ENCODE results near the gene DPPA5. TPM values are rescaled to one million over a fixed set of nuclear protein-coding genes. Genes with fewer than 3 reads are reported as not detected.

DPPA5 gene
- total and polyA plus RNA-seq, 2 experiments from 2014 or later: 3.0 to 12.9 TPM

- no peaks in the 10 kb centered on the region for H3K36me3 ChIP-seq (ENCODE audit: insufficient read depth)
- H3F3A ChIP-seq (replicated peaks; ENCODE audit: low read depth): no peaks in the 10 kb centered on the region
- no peaks in the 10 kb centered on the region for H3K27me3 ChIP-seq (ENCODE audit: insufficient read depth)
- H3K4me1 ChIP-seq (ENCODE audit: insufficient read depth): peaks cover 5% of the 10 kb centered on the region; the same call in 1 of the 2 replicates
- H4K20me1 ChIP-seq (replicated peaks; ENCODE audit: insufficient read depth): no peaks in the 10 kb centered on the region
- no peaks in the 10 kb centered on the region for H3K9me2 ChIP-seq (ENCODE audit: insufficient read depth)
- no peaks in the 10 kb centered on the region for H3K79me2 ChIP-seq (replicated peaks; ENCODE audit: insufficient read depth)
- no peak overlapping the region for H3K4me3 Mint-ChIP-seq
- no peak for TF ChIP-seq CREB1 (CRISPR knock-in tag; IDR thresholded peaks at IDR 0.05; ENCODE audit: low read depth)
- TF ChIP-seq, protein P1, sequence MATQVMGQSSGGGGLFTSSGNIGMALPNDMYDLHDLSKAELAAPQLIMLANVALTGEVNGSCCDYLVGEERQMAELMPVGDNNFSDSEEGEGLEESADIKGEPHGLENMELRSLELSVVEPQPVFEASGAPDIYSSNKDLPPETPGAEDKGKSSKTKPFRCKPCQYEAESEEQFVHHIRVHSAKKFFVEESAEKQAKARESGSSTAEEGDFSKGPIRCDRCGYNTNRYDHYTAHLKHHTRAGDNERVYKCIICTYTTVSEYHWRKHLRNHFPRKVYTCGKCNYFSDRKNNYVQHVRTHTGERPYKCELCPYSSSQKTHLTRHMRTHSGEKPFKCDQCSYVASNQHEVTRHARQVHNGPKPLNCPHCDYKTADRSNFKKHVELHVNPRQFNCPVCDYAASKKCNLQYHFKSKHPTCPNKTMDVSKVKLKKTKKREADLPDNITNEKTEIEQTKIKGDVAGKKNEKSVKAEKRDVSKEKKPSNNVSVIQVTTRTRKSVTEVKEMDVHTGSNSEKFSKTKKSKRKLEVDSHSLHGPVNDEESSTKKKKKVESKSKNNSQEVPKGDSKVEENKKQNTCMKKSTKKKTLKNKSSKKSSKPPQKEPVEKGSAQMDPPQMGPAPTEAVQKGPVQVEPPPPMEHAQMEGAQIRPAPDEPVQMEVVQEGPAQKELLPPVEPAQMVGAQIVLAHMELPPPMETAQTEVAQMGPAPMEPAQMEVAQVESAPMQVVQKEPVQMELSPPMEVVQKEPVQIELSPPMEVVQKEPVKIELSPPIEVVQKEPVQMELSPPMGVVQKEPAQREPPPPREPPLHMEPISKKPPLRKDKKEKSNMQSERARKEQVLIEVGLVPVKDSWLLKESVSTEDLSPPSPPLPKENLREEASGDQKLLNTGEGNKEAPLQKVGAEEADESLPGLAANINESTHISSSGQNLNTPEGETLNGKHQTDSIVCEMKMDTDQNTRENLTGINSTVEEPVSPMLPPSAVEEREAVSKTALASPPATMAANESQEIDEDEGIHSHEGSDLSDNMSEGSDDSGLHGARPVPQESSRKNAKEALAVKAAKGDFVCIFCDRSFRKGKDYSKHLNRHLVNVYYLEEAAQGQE (IDR thresholded peaks at IDR 0.05; ENCODE audit: unreplicated experiment): no peak
- TF ChIP-seq, protein P2, sequence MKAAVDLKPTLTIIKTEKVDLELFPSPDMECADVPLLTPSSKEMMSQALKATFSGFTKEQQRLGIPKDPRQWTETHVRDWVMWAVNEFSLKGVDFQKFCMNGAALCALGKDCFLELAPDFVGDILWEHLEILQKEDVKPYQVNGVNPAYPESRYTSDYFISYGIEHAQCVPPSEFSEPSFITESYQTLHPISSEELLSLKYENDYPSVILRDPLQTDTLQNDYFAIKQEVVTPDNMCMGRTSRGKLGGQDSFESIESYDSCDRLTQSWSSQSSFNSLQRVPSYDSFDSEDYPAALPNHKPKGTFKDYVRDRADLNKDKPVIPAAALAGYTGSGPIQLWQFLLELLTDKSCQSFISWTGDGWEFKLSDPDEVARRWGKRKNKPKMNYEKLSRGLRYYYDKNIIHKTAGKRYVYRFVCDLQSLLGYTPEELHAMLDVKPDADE (IDR thresholded peaks at IDR 0.05): no peak
- TF ChIP-seq STAT1 (IDR thresholded peaks at IDR 0.05; ENCODE audit: unreplicated experiment): no peak
- no peak for TF ChIP-seq JUNB (IDR thresholded peaks at IDR 0.05; ENCODE audit: unreplicated experiment)
- TF ChIP-seq ZNF114 (CRISPR knock-in tag; IDR thresholded peaks at IDR 0.05): no peak
- TF ChIP-seq POLR2AphosphoS5 (IDR thresholded peaks at IDR 0.05; ENCODE audit: low read depth): no peak
- no peak for TF ChIP-seq NANOG (IDR thresholded peaks at IDR 0.05; ENCODE audit: borderline replicate concordance)
- no peak for TF ChIP-seq EZH2 (IDR thresholded peaks at IDR 0.05; ENCODE audit: low read depth, unreplicated experiment)
- TF ChIP-seq, protein P3, sequence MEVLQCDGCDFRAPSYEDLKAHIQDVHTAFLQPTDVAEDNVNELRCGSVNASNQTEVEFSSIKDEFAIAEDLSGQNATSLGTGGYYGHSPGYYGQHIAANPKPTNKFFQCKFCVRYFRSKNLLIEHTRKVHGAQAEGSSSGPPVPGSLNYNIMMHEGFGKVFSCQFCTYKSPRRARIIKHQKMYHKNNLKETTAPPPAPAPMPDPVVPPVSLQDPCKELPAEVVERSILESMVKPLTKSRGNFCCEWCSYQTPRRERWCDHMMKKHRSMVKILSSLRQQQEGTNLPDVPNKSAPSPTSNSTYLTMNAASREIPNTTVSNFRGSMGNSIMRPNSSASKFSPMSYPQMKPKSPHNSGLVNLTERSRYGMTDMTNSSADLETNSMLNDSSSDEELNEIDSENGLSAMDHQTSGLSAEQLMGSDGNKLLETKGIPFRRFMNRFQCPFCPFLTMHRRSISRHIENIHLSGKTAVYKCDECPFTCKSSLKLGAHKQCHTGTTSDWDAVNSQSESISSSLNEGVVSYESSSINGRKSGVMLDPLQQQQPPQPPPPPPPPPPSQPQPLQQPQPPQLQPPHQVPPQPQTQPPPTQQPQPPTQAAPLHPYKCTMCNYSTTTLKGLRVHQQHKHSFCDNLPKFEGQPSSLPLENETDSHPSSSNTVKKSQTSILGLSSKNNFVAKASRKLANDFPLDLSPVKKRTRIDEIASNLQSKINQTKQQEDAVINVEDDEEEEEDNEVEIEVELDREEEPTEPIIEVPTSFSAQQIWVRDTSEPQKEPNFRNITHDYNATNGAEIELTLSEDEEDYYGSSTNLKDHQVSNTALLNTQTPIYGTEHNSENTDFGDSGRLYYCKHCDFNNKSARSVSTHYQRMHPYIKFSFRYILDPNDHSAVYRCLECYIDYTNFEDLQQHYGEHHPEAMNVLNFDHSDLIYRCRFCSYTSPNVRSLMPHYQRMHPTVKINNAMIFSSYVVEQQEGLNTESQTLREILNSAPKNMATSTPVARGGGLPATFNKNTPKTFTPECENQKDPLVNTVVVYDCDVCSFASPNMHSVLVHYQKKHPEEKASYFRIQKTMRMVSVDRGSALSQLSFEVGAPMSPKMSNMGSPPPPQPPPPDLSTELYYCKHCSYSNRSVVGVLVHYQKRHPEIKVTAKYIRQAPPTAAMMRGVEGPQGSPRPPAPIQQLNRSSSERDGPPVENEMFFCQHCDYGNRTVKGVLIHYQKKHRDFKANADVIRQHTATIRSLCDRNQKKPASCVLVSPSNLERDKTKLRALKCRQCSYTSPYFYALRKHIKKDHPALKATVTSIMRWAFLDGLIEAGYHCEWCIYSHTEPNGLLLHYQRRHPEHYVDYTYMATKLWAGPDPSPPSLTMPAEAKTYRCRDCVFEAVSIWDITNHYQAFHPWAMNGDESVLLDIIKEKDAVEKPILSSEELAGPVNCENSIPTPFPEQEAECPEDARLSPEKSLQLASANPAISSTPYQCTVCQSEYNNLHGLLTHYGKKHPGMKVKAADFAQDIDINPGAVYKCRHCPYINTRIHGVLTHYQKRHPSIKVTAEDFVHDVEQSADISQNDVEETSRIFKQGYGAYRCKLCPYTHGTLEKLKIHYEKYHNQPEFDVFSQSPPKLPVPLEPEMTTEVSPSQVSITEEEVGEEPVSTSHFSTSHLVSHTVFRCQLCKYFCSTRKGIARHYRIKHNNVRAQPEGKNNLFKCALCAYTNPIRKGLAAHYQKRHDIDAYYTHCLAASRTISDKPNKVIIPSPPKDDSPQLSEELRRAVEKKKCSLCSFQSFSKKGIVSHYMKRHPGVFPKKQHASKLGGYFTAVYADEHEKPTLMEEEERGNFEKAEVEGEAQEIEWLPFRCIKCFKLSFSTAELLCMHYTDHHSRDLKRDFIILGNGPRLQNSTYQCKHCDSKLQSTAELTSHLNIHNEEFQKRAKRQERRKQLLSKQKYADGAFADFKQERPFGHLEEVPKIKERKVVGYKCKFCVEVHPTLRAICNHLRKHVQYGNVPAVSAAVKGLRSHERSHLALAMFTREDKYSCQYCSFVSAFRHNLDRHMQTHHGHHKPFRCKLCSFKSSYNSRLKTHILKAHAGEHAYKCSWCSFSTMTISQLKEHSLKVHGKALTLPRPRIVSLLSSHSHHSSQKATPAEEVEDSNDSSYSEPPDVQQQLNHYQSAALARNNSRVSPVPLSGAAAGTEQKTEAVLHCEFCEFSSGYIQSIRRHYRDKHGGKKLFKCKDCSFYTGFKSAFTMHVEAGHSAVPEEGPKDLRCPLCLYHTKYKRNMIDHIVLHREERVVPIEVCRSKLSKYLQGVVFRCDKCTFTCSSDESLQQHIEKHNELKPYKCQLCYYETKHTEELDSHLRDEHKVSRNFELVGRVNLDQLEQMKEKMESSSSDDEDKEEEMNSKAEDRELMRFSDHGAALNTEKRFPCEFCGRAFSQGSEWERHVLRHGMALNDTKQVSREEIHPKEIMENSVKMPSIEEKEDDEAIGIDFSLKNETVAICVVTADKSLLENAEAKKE (CRISPR knock-in tag; IDR thresholded peaks at IDR 0.05): no peak
- no peak for TF ChIP-seq EZH2phosphoT487 (IDR thresholded peaks at IDR 0.05; ENCODE audit: unreplicated experiment)
- H3K36me3 Mint-ChIP-seq (ENCODE audit: low read depth): no peaks in the 10 kb centered on the region
- DNase-seq (ENCODE audit: low spot score): no peak
- peak overlapping the region; percentile 30; the same call in 1 of the 2 replicates for H2AFZ ChIP-seq
- no peaks in the 10 kb centered on the region for H3K9me3 Mint-ChIP-seq
- H3K27ac ChIP-seq (ENCODE audit: low read depth): no peak overlapping the region
- 0 out of 3 replicates have a peak, but pooled peaks cover 3% of the 10 kb centered on the region for H3K4me1 Mint-ChIP-seq
- H3K27ac Mint-ChIP-seq: no peak overlapping the region
- H3K4me2 ChIP-seq: no peak overlapping the region
- ATAC-seq: no peak
- no peak overlapping the region for H3K4me3 ChIP-seq
- H3K27me3 Mint-ChIP-seq (ENCODE audit: insufficient read depth, low read depth, poor library complexity): no peaks in the 10 kb centered on the region
These were observed 24.9 kb downstream of the DPPA5 start for GRCh38 chr6:73329201-73329600.
